ENCODE results near the gene CACNG1.

Gene CACNG1

DNA sequence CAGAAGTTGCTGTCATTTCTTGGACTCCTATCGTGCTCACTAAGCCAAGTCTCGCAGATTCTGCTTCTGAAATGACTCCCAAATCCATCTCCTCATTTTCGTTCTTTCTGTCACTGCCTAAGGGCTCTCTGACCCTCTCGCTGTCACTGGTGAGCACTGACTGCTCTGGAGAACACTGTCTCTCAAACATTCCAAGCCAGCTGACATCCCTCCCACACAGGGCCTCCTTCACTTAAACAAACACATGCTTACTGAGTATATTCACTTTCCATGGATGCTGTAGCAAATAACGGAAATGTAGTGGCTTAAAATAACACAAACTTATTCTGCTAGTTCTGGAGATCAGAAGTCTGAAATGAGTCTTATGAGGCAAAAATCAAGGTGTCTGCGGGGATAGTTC is 18.8 kb downstream of the CACNG1 start:
- H3K4me3 ChIP-seq (ENCODE audit: low read depth, low read length), result no peak overlapping the region
- TF ChIP-seq, protein P1, sequence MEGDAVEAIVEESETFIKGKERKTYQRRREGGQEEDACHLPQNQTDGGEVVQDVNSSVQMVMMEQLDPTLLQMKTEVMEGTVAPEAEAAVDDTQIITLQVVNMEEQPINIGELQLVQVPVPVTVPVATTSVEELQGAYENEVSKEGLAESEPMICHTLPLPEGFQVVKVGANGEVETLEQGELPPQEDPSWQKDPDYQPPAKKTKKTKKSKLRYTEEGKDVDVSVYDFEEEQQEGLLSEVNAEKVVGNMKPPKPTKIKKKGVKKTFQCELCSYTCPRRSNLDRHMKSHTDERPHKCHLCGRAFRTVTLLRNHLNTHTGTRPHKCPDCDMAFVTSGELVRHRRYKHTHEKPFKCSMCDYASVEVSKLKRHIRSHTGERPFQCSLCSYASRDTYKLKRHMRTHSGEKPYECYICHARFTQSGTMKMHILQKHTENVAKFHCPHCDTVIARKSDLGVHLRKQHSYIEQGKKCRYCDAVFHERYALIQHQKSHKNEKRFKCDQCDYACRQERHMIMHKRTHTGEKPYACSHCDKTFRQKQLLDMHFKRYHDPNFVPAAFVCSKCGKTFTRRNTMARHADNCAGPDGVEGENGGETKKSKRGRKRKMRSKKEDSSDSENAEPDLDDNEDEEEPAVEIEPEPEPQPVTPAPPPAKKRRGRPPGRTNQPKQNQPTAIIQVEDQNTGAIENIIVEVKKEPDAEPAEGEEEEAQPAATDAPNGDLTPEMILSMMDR (IDR thresholded peaks at IDR 0.05; ENCODE audit: control insufficient read depth, extremely low read depth, insufficient read depth), result no peak
- DNase-seq (ENCODE audit: low read depth), result no peak

DNA sequence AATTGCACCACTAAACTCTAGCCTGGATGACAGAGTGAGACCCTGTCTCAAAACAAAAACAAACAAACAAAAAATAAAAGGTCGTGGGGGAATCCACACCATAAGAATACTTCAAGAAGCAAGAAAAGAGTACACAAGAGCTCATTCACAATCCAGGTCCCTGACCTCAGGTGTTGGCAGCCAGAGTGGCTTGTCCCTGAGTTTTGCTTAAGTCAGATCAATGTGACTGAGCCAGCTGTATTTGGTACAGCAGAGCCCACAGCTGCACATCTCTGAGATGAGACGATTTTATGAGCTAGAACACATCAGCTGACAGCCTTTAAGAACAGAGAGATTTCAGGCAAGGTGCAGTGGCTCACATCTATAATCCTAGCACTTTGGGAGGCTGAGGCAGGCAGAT is 22.4 kb downstream of the CACNG1 start:
- no peak for DNase-seq (ENCODE audit: low read depth)
- H3K4me3 ChIP-seq (ENCODE audit: low read depth, low read length), result no peak overlapping the region
- TF ChIP-seq, protein P1 (IDR thresholded peaks at IDR 0.05; ENCODE audit: control insufficient read depth, extremely low read depth, insufficient read depth), result no peak

DNA sequence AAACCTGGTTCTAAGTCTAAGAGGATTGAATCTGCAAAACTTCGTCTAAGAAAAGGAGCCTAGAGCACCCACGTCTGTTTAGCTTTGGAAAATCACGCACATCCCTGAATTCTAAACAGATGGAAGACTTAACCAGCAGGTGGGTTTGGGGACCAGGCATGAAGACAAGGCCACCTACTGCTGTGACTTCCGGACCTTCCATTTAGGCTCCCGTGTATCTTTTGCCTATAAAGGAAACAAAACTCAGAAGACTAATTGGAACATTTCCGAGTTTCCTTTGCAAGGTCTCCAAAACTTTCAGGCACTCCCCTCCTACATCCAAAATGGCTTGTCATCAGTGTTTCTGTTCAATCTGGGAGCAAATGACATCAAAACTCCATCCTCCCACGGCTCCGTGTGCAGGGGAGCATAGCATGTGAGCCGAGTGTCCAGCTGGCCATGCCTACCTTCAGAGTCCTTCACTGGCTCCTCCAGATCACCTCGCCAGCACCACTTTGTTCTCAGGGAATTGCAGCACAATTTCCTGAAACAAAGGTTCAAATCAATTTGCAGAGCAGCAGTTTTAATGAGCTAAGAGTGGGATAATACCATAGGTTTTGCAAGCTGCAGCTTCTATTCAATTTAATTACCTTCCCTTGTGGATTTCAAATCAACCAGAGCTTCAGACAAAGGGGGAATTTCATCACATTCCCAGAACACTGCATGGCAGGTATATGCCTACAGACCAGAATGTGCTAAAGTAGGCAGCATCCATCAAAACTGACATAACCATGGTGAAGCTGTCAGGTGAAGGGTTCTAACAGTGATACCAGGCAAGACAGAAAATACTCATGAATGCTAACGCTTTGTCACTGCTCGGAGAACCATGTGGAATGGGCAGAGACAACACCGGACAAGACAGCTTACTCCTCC is 23.5 kb downstream of the CACNG1 start:
- TF ChIP-seq, protein P1 (IDR thresholded peaks at IDR 0.05; ENCODE audit: control insufficient read depth, extremely low read depth, insufficient read depth), result no peak
- no peak for DNase-seq (ENCODE audit: low read depth)
- no peak overlapping the region for H3K4me3 ChIP-seq (ENCODE audit: low read depth, low read length)

DNA sequence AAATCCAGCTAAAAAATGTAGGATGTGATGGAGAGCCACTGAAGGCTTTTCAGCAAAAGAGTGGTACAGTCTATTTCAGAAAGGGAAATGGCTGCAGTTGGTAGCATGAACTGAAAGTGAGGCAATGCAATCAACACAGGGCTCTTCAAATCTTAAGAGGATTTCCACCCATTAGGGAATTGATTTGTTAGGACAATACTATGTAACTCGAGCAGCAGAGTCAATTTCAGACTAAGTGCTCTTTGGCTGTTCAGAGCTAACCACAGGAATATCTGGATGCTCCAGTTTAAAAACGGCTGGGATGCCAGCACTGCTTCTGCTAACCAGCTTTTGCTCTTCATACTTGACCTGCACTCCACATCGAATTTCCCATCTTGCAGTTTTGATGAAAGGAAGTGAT is 24.6 kb downstream of the CACNG1 start:
- no peak overlapping the region for H3K4me3 ChIP-seq (ENCODE audit: low read depth, low read length)
- no peak for DNase-seq (ENCODE audit: low read depth)
- TF ChIP-seq, protein P1 (IDR thresholded peaks at IDR 0.05; ENCODE audit: control insufficient read depth, extremely low read depth, insufficient read depth), result no peak

DNA sequence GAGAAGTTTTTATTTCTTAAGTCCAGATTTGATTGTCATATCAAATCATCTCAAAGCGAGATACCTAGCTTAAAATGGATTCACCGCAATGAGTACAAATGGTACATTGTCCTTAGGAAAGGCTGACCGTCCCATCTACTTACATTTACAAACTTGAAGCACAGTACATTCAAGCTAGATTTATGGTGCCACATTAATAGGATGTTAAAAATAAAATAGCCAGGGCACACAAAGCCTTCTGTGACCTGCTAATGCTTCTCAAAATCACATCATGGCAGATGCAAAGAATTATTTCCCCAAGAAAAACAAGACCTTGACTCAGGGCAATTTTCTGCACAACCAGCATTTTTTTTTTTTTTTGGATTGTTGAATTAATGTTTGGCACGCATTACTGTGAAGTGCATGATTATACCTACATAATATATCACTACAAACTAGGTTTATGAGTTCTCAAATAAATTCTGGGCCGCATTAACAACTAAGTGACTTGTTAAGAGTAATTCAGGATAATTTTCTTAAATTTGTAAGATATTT is 25.3 kb downstream of the CACNG1 start:
- DNase-seq (ENCODE audit: low read depth), result no peak
- no peak overlapping the region for H3K4me3 ChIP-seq (ENCODE audit: low read depth, low read length)
- TF ChIP-seq, protein P1 (IDR thresholded peaks at IDR 0.05; ENCODE audit: control insufficient read depth, extremely low read depth, insufficient read depth), result no peak

DNA sequence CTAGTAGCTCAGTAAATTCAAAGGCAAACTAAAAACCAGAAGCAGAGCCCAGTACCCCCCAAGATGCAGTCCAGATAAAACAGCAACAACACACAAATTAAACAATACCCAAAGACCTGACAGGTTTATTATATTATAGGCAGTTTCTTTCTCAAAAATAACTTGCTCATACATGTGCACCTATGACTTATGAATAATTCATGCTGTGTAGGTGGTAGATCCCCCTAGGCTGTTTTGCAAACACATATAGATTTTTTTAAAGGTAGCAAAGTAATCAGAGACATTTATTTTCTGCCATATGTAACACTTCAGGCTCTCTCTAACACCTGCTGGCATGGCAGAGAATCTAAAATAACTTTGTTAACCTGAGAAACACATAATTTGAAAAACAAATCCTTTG is 27.2 kb downstream of the CACNG1 start:
- DNase-seq (ENCODE audit: low read depth), result no peak
- no peak overlapping the region for H3K4me3 ChIP-seq (ENCODE audit: low read depth, low read length)
- TF ChIP-seq, protein P1 (IDR thresholded peaks at IDR 0.05; ENCODE audit: control insufficient read depth, extremely low read depth, insufficient read depth), result no peak

Measured in LNCaP clone FGC (cell line).